ENCODE measurements around the gene WWC1.

WWC1 gene

DNA sequence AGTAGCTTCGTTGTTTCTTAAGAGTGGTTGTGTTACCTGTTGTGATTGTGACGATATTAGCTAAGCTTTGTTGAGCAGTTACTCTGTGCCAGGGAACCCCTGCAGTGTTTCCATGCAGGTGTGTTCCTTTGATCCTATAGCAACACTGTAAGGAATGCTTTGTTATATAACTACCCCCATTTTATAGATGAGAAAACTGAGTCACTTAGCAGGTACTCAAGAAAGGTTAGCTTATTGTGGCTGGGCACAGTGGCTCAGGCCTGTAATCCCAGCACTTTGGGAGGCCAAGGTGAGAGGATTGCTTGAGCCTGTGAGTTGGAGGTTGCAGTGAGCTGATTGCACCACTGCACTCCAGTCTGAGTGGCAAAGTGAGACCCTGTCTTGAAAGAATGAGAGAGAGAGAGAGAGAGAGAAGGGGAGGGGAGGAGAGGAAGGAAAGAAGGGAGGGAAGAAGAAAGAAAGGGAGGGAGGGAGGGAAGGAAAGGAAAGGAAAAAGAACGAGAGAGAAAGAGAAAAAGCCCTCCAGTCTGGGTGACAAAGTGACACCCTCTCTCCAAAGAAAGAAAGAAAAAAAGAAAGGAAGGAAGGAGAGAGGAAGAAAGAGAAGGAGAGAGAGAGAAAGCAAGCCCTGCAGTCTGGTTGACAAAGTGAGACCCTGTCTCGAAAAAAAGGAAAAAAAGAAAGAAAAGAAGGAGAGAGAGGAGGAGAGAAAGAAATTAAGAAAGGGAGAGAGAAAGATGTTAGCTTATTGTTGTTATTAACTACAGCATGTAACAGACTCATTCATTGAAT lies 109.2 kb downstream of the WWC1 start:
- no peak for DNase-seq (ENCODE audit: extremely low spot score, insufficient read length, low read depth)
- no peak for FAIRE-seq

DNA sequence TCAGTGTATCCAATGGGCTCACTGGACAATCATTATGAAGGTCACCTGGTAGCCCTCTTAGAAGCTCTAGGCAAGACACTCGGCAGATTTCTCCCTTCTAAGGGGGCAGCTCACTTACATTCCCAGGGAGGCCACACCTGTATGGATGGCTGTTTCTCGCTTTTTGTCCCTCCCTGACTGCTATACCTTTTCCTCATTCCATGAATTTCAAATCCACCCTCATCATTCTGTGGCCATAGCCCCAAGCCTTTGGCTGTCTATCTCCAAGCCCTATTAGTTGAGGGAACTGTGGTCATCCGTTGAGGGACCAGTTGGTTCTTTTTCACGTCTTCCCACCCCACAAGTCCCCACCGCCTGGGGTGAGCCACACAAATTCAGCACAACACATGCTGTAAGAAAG lies 109.8 kb downstream of the WWC1 start:
- no peak for FAIRE-seq

DNA sequence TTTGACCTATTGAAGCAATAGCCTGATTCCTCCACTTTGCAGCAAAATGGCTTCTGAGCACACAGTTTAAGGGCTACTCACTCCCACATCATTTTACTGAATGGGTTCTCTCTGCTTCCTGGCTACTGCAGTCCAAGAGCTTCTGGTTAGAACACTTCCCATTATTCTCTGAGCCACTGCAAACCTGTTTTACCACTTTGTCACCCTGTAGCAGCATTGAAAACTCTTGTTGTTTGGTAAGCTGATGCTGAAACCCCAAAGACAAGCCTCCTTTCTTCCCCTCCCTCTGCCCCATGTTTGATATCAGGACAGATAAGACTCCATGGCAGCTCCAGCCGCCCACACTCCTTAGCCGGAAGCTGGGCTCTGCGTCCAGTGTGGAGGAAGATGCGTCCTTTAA lies 110.4 kb downstream of the WWC1 start:
- no peak for FAIRE-seq
- no peak for DNase-seq (ENCODE audit: extremely low spot score, insufficient read length, low read depth)

More for the DNA sequence above, 109.8 kb downstream of the WWC1 start:
- no peak for DNase-seq (ENCODE audit: extremely low spot score, insufficient read length, low read depth)

DNA sequence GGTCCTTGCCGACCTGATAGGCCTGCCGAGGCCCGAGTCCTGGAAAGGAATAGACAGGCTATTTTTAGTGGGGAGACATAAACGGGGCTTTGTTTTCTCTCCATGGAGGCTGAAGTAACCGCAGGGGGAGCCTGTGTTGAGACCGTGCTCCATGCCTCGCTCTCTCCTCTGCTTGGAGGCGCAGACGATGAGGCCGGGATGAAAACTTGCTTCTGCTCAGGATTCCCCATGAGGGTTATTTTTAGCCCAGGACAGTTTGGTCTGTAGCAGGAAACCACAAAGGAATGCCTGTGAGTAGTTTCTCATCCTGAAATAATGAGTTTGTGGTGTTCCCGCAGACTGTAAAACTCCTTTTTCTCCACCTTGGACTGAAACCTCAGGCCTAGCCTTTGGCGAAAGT lies 112.9 kb downstream of the WWC1 start:
- DNase-seq (ENCODE audit: extremely low spot score, insufficient read length, low read depth) (no peak), FAIRE-seq (no peak)

DNA sequence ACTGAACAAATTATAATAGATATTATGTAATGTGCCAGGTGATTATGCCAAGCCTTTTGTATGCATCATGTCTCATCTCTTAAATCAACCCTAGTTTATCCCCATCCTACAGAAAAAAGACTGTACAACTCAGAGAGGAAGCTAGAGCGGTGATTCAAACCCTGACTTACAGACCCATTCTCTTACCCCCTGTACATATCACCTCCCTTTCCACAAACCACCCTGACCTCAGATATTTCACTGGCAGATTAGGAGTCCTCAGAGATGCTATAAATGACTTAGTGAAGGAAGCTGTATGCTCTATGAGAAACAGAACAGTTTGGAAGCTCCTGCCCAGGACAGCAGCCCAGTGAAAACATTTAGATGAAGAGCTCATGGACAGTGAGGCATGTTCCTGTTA lies 115.8 kb downstream of the WWC1 start:
- DNase-seq (ENCODE audit: extremely low spot score, insufficient read length, low read depth), result no peak
- no peak for FAIRE-seq

DNA sequence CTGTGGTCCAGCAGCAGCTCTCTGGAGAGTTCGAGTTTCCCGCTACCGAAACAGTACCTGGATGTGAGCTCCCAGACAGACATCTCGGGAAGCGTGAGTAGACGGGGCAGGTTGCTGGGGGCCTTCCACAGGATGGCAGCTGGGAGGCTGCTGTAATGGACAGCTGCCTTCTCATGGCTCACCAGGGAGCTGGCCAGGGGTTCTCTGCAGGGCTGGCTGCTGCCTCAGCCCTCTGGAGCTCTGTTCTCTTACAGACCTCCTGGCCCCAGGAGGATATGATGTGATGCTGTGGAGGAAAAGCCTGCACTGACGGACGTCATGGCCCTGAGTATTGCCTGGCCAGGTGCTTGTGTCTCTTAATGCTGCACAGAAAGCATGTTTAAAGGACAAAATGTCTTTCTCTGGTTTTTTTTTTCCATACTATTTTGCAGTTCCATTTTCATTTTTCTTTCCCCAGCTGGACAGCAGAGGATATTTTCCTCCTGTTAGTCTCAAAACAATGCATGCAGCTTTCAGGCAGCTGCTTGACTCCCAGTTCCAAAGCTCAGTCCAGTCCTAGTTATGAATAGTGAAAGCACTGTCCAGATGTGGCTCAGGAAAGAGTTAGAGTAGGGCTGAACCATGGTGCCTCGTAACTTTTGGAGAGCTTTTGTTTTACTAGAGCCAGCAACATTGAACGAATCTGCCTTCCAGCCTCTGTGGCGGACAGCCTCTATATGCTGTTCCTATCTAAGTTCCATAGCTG lies 117.3 kb downstream of the WWC1 start:
- FAIRE-seq (no peak), DNase-seq (ENCODE audit: extremely low spot score, insufficient read length, low read depth) (no peak)

DNA sequence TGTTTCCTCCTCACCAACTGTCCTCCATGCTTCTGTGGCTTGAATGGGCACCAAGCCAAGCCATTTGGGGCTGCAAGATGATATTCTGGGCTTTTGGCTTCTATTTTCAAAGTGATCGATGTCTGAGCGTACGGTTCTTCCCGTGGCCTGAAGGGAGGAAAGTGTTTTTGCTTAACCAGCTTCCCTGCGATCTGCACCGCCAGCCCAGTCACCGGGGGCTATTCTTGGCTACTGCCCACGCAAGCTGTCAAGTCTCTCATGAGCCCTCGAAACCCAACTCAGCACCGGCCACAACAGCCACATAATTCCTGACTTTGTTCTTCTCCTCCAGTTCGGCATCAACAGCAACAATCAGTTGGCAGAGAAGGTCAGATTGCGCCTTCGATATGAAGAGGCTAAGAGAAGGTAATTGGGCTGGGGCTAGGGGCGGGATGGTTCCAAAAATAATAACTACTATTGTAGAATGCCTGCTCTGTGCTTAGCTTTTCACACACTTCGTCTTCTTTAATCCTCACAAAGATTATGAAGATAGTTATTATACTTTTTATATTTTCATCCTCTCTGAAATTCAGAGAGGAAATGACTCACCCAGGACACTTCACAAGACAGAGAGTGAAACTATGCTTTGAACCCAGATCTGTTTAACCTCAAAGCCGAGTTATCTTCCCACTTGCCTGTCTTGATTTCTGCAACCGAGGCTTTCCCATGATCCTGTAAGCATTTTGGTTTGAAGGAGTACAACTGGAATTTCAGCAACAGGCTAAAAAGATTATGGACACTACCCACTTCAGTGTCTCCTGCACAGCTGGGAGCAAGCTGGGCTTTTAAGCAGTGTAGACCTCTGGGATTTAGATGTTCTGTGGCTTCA lies 118.4 kb downstream of the WWC1 start:
- peak; percentile 60 for FAIRE-seq

DNA sequence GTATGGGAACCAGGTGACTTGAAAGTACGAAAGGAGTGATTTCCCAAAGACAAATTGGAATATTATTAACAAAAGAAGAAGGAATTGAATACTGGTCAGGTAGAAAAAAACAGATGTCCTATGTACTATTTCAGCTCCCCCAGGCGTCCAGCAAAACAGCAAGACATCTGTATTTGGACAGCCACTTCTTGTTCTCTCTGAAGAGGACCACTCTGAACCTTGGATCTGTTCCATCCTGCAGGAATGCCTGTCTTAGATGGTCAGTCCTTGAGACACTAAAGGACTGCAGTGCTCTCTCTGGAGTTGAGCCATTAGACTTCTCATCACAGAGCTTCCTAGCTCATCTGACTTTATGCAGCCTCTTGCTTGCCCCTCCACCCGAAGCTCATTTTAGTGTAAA lies 120.4 kb downstream of the WWC1 start:
- FAIRE-seq, result no peak
- no peak for DNase-seq (ENCODE audit: extremely low spot score, insufficient read length, low read depth)

More for the DNA sequence above, 118.4 kb downstream of the WWC1 start:
- DNase-seq (ENCODE audit: extremely low spot score, insufficient read length, low read depth), result no peak

DNA sequence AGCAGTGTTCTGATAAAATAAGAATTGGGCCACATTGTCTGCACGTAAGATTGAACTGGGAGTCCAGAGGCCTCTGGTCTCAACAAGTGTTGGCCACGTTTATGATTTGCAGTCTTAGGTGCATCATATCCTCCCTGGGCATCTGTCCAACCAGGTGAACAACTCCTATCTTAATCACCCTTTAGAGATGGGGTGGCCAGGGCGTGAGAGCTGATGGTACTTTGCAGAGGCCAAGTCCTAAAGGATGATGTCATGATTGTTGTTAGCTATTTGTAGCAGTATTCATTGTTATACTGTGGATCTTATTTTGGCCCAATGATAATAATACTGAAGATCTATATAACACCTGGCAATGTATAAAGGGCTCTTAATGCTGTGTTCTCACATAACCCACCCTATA lies 121.6 kb downstream of the WWC1 start:
- DNase-seq (ENCODE audit: extremely low spot score, insufficient read length, low read depth), result no peak
- no peak for FAIRE-seq

DNA sequence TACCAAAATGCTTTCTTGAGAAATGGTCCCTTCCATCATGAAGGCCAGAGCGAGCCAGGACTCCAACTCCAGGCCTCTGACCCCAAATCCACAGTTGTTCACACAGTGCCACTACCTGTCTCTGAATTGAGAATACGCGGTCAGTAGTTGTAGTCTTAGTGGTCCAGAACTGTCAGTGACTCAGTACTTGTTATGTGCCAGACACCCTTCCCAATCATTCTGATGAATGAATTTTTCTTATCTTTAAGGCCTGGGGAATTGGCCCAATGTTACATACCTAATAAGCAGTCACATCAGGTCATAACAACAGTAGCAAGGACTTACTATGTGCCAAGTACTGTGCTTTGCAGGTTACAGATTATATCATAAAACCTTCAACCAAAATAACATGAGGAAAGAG lies 122.2 kb downstream of the WWC1 start:
- no peak for DNase-seq (ENCODE audit: extremely low spot score, insufficient read length, low read depth)
- FAIRE-seq, result no peak

DNA sequence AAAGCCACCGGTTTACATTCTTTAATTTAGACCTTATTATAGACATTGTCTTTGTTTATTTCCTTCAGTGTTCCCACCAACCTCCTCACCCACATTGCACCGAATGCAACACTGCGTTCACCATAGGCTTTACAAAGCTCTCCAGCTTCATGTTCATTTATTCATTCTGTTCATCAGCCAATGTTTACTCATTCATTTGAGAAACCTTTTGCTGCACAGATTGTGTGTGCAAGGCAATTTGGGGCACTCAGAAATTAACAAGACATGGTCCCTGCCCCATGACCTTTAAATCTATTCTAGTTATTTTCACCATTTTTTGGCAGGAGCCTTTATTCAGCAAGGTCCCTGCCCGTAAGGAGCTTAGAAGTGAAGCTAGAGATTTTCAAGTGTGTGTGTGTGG lies 124.0 kb downstream of the WWC1 start:
- DNase-seq (ENCODE audit: extremely low spot score, insufficient read length, low read depth) (no peak), FAIRE-seq (no peak)

DNA sequence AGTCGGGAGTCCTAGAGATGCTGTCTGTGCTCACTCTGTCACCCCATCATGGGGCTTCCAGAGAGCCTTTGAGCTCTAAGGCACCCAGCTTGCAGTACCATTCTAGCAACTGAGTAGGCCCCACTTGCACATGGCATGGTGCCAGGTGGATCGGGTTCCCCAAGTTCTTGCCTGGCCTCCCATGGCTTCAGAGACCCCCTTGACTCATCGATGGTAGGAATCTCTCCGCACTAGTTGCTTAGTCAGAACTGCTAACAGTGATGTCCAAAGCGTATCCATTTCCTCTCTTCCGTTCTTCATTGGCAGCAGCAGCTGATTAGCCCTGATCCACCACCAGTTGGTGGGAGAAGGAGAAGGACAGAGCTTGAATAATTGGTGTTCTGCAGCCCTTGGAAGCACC lies 124.5 kb downstream of the WWC1 start:
- no peak for DNase-seq (ENCODE audit: extremely low spot score, insufficient read length, low read depth)
- FAIRE-seq, result no peak

DNA sequence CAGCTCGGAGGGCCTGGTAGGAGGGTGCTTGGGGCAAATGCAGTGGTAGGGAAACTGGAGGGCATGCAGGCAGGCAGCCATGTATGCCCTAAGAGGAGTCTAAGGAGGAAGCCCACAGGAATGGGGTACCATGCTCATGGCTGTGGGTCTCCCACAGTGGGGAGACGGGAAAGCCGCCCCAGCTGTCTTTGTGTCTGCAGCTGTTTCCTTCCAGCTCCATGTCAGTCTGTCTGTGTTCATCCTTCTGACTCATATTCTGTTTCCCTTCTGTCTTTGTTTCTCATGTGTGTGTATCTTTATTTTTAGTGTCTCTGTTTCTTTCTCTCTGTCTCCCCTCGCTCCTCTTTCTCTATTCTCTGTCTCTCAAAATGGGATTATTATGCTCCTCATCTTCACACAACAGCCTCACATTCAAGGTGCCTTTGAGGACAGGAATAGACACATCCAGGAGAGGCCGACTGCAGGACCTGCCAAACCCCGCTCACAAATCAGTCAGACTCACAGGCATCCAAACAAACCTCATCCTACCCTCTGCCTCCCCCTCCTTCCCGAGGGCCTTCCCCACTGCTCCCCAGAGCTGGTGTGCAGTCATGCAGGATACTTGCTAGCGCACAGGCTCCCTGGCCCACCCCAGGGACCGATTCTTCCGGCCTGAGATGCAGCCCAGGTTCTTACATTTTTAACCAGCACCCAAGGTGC lies 126.4 kb downstream of the WWC1 start:
- DNase-seq (ENCODE audit: extremely low spot score, insufficient read length, low read depth), result no peak
- FAIRE-seq, result no peak

DNA sequence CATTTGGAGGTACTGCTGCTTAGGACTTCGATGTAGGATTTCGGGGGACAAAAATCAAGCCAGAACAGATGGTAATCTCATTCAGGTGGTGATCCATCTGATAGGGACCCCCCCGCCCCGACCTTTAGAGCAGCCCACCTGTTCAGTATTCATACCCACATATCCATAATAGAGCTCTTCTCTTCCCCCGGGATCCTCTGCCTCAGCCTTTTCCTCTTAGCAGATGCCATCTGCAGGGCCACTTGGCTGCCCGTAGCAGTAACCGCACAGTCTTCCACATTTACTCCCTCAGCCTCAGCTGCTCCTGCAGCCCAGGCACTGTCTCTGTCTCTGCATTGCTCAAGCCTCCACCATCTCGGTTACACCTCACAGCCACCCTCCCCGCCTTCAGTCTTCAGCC lies 129.0 kb downstream of the WWC1 start:
- no peak for FAIRE-seq
- no peak for DNase-seq (ENCODE audit: extremely low spot score, insufficient read length, low read depth)

DNA sequence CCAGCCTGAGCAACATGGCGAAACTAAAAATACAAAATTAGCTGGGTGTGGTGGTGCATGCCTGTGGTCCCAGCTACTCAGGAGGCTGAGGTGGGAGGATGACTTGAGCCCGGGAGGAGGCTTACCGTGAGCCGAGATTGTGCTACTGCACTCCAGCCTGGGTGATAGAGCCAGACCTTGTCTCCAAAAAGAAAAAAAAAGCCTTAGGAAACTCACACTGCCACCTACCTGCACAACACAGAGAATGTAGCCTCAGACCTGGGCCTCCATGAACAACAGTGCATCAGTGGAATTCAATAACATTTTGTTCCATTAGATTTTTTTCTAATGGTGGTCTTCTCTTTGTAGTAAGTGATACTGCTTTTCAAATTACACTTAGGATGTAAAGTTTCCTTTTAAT lies 131.0 kb downstream of the WWC1 start:
- FAIRE-seq, result no peak

DNA sequence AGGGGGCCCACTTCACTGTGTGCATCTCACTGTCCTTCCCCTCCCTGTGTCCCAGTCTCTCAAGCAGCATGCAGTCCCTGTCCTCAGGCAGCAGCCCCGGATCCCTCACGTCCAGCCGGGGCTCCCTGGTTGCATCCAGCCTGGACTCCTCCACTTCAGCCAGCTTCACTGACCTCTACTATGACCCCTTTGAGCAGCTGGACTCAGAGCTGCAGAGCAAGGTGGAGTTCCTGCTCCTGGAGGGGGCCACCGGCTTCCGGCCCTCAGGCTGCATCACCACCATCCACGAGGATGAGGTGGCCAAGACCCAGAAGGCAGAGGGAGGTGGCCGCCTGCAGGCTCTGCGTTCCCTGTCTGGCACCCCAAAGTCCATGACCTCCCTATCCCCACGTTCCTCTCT lies 132.0 kb downstream of the WWC1 start:
- FAIRE-seq (no peak), DNase-seq (ENCODE audit: extremely low spot score, insufficient read length, low read depth) (no peak)

More for the DNA sequence above, 131.0 kb downstream of the WWC1 start:
- no peak for DNase-seq (ENCODE audit: extremely low spot score, insufficient read length, low read depth)

DNA sequence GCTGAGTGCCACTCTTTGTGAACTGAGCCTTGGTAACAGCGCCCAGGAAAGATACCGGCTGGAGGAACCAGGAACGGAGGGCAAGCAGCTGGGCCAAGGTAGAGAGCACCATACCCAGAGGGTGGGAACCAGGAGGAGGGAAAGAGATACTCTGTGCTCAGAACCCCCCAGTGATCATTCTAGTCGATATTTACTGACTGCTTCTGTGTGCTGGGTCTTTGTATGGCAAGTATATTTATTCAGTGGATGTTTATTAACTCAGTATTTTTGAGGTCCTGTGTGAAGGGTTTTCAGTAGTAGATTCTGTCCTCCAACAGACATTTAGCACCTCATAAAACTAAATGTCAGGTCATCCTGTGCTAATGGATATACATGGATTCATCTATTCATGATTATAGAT lies 132.5 kb downstream of the WWC1 start:
- FAIRE-seq (no peak), DNase-seq (ENCODE audit: extremely low spot score, insufficient read length, low read depth) (no peak)

DNA sequence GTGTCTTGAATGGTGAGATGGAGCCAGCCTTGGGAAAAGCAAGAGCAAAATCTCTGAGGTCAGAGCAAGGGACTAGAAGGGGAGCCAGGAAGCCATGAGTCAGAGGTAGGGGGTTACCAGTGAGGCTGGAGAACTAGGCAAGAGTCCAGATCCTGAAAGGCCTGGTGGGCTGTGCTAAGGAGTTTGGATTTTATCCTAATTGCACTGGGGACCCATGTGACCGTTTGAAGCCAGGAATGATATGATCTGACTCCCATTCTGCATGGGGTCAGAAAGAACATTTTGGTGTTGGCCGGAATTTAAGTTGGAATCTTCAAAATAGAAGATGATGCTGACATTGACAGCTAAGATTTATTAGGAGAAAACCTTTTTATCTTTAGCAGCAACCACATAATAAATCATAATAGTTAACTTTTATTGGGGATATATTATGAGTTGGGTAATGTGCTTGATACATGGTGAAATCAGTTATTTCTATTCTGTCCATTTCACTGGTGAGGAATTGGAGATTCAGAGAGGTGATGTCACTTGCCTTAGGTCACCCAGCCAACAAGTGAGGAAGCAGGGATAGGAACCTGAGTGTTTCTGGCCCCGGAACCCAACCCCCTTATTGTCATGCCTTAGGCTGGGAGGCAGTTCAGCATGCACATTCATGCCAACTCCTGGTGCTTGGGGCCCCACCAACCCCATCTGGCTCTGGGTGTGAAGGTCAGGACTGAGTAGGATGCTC lies 133.3 kb downstream of the WWC1 start:
- DNase-seq (ENCODE audit: extremely low spot score, insufficient read length, low read depth) (no peak), FAIRE-seq (no peak)

Data from GM18507 (cell line).